NCI-H69 (cell line): ENCODE measurements around the gene PRELP.
A peak's percentile ranks its signal among the peaks of the same experiment; 100 is the strongest.
"Not testable (repeated sequence)": the region's sequence is repeated elsewhere in the genome, so short reads cannot be mapped to it uniquely, and the experiment has no call there.

ENCODE experiments used
- DNase-seq: peaks from one replicate; lab custom pipeline; 2025; lab: John Stamatoyannopoulos, UW

PRELP gene

GRCh38 chr1:203506858-203507626, 31.4 kb downstream of the PRELP start:
- DNase-seq = peak; percentile 40

DNA sequence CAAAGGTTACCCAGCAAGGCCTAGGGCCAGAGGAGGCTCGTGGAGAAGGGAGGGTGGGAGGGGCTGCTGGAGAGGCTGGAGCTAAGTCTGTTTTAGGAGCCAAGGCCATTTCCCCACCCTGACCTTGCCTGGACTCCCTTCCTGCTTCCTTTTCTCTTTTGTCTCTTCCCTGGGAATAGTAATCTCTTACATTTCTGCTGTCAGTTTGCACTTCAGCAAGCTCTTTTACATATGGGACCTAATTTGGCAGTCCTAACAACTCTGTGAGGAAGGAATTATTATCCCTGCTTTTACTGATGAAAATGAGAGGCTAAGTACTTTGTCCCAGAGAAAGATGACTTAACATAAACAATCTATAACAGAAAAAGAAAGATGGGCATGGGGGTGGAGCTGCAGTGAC, 32.2 kb downstream of the PRELP start:
- DNase-seq = no peak

DNA sequence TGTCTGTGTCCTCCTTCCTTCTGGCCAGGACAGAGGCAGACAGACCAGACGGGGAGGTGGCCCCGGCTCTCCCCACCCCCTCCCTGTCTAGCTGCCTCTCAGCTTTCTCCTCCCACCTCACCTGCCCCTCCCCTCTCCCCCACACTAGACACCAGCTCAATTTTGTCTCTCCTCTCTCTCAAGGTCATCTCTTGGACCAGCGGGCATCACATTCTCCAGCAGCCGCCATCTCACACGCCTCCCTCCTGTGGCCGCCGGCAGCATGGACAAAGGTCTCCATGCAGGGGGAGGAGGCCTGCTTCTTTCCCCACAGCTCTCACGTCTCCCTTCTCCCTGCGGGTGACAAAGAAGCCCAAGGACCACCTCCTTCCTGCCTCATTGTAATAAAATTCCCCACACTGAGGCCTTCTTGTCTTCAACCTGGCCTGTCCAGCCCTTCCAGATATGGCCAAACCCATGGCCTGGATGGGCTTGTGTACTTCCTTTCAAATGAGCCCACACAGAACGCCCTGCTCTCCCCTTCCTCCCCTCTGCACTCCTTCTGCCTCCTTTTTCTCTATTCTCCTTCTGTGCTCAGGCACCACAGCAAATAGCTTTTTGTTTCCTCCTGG, 33.0 kb downstream of the PRELP start:
- DNase-seq = no peak

DNA sequence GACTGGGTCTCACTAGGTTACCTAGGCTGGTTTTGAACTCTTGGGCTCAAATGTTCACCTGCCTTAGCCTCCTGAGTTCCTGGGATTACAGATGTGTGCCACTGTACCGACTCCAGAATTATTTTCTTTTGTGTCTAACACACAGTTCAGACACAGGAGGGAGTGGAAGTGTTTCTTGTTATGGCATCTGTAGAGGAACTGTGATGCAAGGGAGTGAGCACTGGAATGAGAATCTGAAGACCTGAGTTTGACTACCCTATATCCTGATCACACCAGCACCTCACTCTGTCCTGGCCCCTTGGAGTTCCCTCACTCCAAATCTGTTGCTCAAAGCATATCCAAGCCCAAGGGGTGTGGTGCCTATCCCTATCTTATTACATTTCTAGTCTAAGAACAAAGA, 33.5 kb downstream of the PRELP start:
- no peak for DNase-seq

DNA sequence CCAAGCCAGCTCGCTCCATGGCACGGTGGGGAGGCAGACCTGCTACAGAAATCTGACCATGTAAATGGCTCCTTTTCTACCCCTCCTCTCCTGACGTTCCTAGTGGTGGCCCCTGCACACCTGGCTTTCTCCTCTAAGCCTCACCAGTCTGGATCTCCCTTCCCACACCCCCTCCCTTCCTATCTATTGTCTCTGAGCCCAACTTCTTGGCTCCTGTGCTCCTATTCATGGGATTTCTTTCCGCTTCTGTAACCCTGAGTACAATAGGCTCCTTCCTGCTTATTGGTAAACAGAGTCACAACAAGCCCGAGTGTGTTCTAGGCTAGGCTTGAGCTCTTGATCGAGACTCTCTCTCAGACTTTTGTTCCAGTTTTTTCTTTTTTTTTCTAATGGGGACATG, 35.9 kb downstream of the PRELP start:
- DNase-seq = no peak

DNA sequence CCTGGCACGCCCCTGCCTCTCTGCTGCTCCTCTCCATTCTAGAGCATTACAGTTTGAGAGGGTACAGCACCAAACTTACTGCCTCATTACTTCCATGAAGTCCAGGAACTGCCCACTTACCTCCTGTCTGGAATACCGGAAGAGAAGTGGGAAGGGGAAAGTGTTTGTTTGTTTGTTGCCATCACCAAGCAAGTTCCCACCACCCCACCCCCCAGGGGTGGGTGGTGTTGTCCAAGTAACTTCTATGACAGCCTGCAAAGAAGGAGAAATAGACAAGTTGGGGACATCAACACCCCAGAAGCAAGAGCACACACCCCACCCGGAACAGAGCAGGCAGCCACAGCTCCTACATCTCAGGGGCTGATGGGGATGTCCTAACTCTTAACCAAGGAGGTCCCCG, 36.3 kb downstream of the PRELP start:
- DNase-seq = no peak

DNA sequence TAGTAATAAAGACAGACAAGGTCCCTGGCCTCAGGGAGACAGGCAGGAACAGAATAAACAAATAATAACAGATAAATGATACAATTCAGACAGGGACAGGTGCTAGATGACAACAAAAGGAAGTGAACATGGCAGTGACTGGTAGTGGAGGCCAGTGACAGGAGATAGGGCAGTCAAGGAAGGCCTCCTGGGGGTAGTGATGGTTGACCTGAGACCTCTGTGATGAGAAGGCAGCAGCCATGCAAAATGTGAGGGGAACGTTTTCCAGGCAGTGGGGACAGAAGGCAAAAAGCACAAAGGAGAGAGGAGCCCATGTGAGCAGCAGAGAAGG, 36.9 kb downstream of the PRELP start:
- no peak for DNase-seq

DNA sequence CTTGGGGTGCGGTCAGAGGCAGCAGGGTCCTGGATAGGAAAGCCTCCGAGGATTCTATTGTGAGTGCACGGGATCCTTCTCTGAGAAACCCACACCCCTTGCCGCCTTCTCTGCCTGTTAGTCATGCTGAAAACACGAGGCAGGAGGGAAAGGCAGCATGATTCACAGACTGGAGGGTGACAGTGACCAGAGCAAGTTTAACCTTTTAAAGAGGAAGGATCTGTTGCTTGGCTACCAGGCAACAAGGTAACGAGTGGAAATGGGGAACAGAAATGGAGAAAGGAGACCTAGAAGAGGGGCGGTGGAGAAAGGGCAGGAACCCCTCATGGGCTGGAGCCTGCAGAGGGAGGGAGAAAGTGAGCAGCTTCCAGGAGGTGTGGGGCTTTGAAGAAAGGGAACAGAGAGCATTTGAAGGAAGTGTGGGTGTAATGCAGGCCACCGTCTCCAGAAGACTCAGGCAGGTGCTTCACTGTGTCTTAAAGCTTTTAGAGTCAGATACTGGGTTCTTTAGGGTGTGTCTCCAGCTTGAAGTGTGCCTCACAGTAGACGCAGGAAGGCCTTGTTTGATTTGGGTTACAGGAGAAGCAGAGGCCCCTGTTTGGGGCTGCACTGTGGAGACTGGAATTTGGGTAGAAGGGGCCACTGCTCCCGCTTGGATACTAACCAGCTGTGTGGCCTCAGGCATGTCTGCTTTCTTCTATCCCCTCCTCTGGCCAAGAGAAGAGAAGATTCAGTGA, 37.4 kb downstream of the PRELP start:
- DNase-seq = no peak

DNA sequence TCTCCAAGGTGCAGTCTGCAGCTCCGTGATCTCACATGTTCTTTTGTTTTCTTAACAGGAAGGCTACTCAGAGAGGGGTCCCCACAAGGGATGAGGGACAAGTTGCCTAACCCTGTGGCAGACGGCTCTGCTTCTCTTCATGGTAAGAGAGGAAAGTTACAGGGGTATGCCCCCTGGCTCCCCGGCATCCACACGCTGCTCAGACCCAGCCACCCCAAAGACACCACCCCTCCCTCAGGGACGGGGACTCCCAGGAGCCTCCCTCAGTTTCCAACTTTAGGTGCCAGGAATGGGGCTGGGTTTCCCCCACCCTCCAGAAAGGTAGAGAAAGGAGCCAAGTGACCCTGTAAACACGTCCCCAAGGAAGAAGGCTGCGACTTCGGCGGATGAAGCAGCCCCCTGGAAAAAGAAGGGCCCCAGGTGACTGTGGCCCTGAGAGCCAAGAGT, 38.0 kb downstream of the PRELP start:
- no peak for DNase-seq

GRCh38 chr1:203516184-203516583, 40.6 kb downstream of the PRELP start:
- no peak for DNase-seq

DNA sequence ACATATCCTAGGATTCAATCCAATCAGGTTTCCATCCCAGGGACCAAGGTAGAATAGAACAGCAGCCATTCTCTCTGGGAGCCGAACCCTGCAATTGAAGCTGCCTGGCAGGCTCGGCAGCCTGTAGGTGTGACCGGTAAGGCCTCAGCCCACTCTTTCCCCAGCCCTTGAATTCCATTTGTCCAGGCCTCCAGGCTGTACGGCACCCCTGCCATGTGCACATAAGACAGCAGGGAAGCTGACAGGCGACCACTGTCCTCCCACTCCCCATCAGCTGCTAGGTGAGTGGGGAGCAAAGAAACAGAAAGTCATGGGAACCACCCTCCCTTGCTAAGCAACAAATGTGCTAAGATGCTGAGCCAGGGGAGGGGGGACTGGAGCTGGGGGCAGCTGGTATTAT, 41.3 kb downstream of the PRELP start:
- peak; percentile 81 for DNase-seq

GRCh38 chr1:203517426-203518110, 42.0 kb downstream of the PRELP start:
- peak; percentile 94 for DNase-seq

DNA sequence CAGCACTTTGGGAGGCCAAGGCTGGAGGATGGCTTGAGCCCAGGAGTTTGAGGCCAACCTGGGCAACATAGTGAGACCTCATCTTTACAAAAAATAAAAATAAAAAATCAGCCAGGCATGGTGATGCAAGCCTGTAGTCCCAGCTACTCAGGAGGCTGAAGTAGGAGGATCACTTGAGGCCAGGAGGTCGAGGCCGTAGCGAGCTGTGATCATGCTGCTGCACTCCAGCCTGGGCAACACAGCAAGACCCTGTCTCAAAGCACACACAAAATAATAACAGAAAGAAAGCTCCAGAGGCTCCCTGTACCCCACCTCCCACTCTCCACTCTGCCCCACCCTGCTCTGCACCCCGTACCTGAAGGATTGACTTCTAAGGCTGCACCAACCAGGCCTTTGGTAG, 42.5 kb downstream of the PRELP start:
- DNase-seq = not testable (repeated sequence)

DNA sequence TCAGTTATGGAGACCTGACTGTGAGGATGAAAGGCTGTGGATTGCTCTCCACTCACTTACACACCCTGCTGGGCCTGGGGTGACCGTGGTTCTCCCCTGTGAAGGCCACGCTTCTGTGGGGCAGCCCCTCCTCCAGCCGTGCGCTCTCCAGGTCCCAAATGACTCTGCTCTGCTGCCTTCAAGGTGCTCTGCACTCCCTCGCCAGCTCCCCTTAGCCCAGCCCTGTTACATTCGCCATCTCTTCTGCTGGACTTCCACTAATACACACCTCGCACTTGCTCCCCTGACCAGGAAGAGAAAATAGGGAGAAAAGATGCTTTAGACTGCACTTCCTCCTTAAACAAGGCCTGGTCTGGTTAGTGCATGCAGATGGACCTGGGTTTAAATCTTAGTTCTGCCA, 42.9 kb downstream of the PRELP start:
- DNase-seq = no peak

DNA sequence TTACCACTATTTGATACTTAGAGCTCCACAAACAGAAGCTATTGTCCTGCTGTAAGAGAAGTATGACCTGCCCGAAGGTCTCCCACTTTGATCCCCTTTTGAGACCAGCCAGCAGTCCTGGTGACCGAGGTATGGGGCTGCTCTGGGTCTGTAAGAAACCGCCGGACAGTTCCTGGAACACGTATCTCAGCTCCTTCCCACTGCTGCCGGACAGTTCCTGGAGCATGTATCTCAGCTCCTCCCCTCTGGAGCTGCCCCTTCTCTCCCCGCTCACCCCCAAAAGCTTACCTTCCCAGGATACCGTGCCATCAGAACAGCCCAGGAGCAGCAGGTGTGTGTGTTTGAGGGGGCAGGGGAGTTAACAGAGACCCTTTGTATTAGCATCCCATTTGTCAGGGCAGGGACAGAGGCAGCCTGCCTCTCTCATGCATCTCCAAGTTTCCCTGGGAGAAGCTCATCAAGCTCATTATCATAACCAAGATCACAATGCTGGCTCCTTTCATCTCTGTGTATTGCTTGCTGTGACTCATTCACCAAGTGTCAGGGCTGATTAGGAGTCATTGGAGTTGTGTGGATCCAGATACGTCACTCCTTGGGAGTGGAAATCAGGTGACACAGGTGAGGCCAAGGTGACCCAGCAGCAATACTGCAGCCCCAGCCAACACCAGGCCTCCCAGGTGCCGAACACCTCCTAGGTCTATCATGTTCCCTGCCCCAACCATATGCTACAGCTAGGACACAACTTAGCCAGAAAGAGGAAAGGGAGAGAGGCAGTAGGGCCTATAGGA, 43.6 kb downstream of the PRELP start:
- DNase-seq = peak; percentile 58

DNA sequence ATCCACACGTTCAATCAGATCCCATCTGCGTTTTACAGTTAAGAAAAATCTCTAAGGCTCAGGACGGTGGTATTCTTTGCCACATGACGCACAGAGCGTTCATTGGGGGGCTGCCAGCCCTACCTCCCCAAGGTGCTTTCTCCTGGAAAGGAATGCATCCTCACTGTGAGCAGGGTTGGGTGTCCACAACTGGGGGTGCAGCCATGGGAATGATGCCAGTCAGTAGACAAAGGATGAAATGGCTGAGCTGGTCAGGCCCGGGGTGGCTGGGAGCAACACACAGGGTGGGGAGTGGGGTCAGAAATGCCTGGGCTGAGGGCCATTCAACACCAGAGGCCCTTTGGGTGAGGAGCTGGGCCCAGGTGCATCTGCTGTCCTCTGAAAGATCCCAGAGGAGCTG, 44.3 kb downstream of the PRELP start:
- no peak for DNase-seq

- DNase-seq = peak; percentile 70
Observed at GRCh38 chr1:203520315-203520714, 44.7 kb downstream of the PRELP start.

GRCh38 chr1:203521074-203521794, 45.6 kb downstream of the PRELP start:
- peak; percentile 86 for DNase-seq

DNA sequence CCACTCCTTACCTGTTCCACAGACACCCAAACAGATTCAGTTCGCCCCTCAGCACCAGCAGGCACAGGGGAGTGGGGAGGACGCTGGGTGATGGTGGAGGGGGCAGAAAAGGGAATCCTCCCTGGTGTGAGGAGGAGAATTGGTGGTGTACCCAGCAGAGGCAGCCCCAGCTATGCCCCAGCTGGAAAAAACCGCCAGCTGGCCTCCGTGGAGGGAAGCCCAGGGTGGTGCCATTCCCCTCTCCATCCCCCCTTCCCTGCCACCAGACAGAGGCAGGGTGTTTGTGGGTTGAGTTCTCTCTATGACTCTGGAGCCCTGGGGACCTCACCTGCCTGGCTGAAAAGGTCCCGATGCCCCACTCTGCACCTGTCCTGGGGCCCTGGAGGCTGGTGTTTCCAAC, 46.2 kb downstream of the PRELP start:
- DNase-seq = peak; percentile 99

GRCh38 chr1:203522237-203522636, 46.6 kb downstream of the PRELP start:
- peak; percentile 99 for DNase-seq

DNA sequence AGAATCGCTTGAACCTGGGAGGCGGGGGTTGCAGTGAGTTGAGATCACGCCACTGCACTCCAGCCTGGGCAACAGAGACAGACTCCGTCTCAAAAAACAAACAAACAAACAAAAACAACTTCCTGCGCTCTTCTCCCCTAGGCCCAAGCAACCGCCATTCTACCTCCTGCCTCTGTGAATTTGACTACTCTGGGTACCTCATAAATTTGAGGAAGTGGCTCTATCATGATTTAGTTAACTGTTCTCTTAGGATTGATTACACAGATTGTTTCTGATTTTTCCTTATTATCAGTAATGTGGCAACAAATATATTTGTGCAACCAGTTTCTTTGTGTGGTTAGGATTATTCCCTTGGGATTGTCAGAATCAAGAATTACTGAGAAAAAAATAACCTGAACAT, 48.1 kb downstream of the PRELP start:
- DNase-seq = no peak
